HPDE6-E6E7 (cell line): Measurements from ENCODE around the gene CD36.

Source experiments
- DNase-seq: peaks from one replicate; pipeline ENCODE4 v3.0.0; 2011; ENCODE audit warnings: missing footprints; ENCODE audit errors: extremely low spot score

Gene CD36

DNA sequence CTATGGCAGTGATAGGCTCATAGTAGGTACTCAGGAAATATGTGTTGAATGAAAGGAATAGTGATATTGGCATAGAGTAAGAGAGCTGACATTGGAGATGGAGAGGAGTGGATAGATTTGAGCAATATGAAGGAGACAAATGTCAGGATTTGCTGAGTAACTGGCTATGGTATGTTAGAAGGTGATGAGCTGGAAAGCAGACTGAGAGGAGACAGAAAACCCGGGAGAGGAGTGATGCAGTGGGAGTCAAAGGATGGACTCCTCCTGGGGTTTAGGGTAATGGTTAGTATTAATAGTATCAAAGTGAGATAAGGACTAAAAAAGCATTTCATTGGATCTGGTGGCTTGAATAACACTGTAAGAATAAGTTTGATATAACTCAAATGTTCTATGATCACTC lies 64.8 kb downstream of the CD36 start:
- DNase-seq: no peak

DNA sequence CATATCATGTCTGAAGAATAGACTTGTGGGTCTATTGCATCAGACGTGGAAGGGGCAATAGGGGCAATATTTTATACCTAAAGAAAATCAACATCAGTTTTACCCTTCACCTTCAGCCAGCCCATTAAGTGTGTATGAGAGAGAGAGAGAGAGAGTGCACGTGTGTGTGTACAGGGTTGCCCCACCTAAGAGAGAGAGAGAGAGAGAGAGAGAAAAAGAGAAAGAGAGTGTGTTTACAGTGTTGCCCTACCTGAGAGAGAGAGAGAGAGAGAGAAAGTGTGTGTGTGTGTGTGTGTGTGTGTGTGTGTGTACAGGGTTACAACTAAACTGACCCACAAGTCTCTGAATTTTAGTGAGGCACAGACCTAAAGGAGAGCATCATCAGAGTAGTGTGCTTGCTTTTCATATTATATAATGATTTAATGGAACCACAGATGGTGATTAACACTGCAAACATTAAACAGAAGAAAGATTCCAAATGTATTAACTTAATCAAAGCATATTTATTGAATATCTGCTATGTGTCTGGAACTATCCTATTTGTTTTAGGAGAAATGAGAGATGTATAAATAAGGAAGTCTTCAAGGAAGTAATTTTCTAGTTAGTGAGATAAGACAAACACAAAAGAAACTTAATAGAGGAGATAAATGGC lies 66.8 kb downstream of the CD36 start:
- no peak for DNase-seq

DNA sequence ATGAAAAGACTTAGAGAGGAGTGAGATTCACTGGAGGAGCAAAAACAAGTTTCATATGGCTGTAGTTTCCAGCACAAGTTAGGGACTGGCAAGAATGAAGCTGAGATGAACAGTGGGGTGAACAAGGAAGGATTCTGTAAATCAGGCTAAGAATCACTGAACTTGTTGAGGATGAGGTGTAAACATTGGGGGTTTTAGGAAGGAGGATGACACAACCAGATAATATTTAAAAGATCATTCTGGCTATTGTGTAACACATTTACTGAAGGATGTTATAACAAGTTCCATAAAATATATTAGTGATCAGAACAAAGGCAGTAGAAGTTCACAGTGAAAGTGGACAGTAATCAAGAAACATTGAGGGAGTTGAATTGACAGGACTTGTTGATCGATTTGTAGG lies 68.9 kb downstream of the CD36 start:
- DNase-seq: no peak

DNA sequence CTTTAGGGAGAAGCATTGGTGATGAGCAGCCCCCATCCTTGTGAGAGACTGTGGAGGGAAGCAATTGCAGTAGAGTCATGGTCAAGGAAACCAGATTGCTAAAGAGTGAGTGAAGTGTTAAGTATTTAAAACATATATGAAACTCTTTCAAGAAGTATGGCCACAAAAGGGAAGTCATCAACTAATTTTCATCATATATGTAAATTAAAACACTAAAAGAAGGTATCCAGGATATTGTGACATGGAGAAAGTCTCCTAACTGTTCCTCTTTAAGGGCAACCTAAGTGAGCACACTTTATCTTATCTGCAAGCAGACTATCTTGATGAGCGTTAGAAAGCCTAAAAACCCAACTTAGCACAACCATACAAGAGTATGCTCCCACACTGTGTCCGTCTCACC lies 69.7 kb downstream of the CD36 start:
- DNase-seq: no peak

DNA sequence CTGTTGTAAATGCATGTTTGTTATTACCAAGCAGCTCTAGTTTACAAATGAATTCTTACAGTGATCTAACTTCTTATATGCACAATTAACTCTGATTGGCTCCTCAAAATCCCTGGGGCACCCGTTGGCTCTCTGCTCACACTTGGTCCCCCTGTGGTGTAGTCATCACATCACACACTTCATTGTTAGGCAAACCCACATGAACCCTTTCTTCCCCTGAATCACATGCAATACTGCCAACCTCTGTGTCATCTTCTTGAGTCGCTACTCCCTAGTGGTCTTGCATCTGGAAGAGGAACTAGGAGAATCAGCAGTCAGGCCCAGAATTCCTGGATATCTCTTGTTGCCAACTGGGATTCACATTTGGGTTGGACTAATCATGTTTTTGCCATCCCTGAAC lies 73.1 kb downstream of the CD36 start:
- no peak for DNase-seq

DNA sequence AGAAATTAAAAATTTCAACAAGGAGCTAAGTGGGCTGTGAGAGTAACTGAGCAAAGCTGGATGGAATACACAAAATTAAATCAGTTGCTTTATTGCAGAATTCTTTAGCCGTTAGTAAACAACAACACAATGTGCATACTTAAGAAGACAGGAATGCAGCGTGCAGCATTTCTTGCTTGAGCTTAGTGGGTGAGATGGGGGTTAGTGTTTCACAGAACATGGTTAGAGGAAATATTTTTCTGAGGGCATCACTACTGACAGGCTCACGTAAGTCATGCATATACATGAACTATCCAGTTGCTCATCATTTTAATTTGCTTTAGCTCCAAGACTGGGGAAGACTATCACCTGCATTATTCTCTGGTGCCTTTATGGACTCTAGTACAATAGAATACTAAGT lies 80.8 kb downstream of the CD36 start:
- no peak for DNase-seq

DNA sequence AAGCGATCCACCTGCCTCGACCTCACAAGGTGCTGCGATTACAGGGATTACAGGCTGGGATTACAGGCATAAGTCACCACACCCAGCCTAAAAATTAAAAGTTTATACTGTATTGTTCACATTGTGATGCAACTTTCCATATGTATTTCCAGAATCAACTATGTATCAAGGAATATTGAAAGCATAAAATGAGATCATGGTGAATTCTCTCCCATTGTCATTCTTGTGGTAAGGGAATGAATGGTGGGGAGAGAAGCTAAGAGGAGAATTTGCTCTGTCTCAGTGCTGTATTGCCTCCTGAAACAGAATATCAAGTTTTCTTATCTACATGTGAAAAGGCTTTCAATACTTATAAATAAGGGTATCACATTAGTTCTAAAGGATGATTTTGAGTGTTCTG lies 81.7 kb downstream of the CD36 start:
- DNase-seq: no peak

DNA sequence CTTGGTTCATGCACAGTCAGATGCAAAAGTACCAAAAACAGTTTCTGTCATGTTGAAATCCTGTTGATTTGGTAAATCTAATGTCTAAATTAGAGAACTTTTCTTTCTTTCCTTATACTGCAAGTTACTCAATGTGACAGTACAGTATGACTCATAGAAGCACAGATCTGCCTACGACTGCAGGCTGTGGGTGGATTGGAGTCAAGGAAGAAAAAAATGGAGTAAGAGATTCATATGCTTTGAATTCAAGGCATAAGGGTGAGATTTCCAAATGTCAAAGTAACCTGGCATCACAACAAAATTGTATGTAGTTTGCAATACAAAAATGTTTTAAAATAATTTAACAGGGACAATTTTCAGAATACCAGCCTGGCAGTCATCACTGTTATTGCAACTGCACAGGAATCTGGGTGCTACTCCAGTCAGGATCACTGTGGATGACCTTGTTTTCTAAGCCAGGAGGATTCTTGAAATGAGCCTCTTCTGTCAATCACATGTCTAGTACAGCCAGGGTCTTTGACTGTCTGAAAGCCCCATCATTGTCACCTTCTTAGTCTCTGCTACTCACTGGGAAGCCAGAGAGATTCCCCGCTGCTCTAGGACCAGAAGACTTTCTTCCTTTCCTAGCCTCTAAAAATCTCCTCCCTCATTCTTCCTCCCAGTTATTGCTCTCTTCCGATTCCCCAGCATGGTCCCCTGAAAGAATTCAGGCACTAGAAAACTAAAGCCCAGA lies 83.6 kb downstream of the CD36 start:
- DNase-seq: peak; percentile 58

DNA sequence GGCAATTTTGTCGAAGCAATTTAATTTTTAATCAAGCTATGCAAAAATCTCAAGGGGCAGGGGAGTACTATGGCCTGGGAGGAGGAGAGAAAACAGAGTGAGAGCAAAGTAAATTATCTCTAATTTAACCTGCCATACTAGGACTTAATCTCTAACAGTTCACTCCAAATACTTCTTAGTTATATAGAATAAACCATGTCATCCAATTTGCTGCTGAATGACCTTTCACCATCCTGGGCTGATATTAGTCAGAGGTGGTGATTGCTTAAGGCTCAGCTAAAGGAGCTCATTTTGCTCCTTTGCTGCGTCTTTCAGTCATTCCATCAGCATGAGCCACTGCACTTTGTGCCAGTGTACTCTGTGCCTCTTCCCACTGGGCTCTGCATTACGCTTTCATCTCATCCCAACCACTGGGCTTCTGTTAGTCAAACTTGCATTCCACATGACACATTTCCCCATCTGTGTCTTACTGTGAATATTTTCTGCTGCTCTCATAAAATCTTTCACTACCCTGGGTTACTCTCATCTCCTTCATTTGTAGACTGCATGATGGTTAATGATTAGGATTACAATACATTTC lies 84.3 kb downstream of the CD36 start:
- DNase-seq: peak; percentile 88

DNA sequence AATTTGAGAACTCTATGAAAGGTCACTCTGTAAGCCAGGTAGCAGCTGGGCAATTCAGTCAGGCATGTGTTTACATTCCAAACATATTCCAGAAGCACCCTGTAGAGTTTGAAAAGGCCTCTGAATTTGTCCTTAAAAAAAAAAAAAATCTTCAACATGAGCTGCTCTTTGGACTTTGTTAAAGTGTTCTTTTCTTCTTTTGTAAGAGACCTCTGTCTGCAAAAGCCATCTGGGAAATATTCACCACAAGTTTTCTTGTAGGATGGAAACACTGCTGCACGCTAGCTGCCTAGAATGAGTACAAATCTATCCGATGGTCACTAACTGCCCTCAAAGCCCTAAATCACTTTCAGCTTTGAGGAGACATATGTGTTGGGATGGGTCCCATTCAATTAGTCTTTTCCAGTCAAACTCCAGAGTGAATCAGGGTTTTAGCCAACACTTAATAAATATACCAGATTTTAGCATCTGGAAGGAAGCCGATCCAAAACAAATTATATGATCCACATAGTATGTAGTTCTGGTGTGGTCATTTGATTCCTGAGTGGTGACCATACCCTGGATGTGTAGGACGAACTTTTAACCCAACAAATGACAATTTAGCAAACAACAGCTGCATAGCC lies 85.9 kb downstream of the CD36 start:
- DNase-seq: no peak

DNA sequence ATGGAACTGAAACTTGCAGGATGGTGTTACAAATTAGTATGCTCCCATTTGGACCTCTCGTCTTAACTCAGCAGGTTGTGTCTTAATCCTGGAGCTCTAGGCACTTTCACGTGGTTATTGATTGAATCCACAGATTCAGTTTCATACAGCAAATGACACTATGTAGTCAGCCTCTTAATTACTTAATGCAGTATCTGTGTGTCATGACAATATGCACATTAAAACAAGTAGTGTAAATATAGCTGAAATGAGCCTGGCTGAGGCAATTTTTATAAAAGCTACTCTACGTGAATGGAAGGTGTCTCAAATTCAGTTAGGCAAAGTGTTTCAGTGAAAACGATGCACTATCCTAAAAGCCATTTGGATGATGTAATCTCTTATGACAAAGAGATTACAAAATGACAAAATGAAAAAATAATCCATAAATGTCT lies 86.8 kb downstream of the CD36 start:
- no peak for DNase-seq
